ENCODE results near the gene C11orf21.

Gene C11orf21

DNA sequence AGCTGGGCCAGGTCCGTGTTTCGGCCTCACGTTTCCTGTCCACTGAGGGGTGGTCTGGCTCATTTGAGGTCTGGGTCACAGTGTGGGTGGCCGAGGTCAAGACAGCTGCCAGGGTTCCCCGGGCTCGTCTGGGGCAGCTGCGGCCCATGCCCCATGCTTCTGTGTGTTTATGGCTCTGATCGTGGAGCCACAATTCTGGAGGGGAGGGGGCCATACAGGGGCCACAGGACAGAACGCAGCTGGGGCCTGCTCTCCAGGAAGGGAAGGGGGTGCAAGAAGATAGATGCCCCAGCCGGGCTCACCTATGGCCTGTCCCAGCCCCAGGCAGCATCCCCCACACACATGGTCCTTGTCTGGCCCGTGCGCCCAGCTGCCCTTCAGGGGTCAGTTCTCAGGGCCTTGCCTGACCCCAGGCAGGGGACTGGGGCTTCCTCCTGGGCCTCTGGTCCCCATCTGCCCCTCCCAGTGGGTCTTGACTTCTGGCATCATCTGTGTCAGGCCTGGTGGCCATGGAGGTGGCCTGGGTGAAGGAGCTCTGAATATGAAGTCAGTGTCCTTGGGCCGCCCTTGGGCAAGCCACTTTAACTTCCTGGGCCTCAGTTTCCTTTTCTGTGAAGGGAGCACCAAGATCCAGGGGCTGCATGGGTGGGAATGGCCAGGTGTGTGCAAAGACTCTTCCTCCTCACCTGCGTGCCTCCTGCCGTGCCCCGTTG, 8.5 kb upstream of the C11orf21 start:
- no peak for TF ChIP-seq JUND (IDR thresholded peaks at IDR 0.05; ENCODE audit: low read depth)
- DNase-seq (ENCODE audit: low read depth in 1 of 2, low spot score in 1 of 2): no peak
- in situ Hi-C loops (cut with HindIII; ENCODE audit: low pct_unique_long_range_greater_than_20kb, low sequenced_read_pairs): no loop called here

- in situ Hi-C loops (cut with HindIII; ENCODE audit: low pct_unique_long_range_greater_than_20kb, low sequenced_read_pairs): no loop called here
- DNase-seq (ENCODE audit: low read depth in 1 of 2, low spot score in 1 of 2): no peak
- no peak for TF ChIP-seq JUND (IDR thresholded peaks at IDR 0.05; ENCODE audit: low read depth)
Observed at GRCh38 chr11:2309251-2310072, 7.7 kb upstream of the C11orf21 start.

DNA sequence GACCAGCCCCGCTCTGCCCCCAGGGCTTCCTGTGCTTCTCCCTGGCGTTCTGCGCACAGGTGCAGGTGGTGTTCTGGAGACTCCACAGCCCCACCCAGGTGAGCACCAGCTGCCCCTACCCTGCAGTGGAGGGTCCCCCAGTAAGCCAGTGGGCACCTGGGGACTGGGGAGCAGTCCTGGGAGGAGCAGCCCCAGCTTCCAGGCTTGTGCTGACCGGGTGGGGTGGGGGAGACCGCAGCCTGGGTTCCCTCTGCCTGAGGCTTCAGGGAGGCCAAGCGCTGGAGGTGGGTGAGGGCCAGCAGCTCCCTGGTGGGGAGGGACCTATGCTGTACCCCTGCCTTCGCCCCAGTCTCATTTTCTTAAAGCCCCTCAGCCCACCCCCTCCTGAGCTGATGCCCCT, 7.0 kb upstream of the C11orf21 start:
- in situ Hi-C loops (cut with HindIII; ENCODE audit: low pct_unique_long_range_greater_than_20kb, low sequenced_read_pairs): no loop called here
- no peak for DNase-seq (ENCODE audit: low read depth in 1 of 2, low spot score in 1 of 2)
- no peak for TF ChIP-seq JUND (IDR thresholded peaks at IDR 0.05; ENCODE audit: low read depth)

GRCh38 chr11:2307501-2308331, 6.0 kb upstream of the C11orf21 start:
- no peak for TF ChIP-seq JUND (IDR thresholded peaks at IDR 0.05; ENCODE audit: low read depth)
- in situ Hi-C loops (cut with HindIII; ENCODE audit: low pct_unique_long_range_greater_than_20kb, low sequenced_read_pairs): no loop called here
- no peak for DNase-seq (ENCODE audit: low read depth in 1 of 2, low spot score in 1 of 2)

DNA sequence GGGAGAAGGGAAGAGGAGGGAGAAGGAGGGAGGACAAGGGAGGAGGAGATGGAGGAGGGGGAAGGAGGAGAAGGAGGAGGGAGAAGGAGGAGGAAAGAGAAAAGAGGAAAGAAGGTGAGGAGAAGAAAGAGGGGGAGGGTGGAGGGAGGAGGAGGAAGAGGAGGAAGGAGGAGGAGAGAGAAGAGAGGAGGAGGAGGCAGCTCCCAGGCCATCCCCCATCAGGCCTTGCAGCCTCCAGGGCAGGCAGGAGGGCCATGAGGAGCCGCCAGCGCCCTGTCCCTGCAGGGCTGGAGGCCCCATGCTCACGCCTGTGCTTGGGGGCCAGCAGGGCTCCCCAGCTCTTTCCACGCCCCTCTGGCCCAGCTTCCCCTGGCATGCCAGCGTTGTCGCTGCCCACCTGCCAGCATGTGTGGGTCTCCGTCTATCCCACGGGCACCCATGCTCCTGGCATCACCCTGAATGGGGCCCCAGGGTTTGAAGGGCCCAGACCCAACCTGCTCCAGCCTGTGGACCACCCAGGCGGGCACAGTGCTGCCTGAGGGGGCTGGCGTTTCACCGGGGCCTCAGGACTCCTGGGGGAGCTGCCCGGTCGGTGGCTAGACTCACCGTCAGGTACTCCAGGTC, 5.3 kb upstream of the C11orf21 start:
- in situ Hi-C loops (cut with HindIII; ENCODE audit: low pct_unique_long_range_greater_than_20kb, low sequenced_read_pairs): no loop called here
- DNase-seq (ENCODE audit: low read depth in 1 of 2, low spot score in 1 of 2): no peak
- TF ChIP-seq JUND (IDR thresholded peaks at IDR 0.05; ENCODE audit: low read depth): no peak

DNA sequence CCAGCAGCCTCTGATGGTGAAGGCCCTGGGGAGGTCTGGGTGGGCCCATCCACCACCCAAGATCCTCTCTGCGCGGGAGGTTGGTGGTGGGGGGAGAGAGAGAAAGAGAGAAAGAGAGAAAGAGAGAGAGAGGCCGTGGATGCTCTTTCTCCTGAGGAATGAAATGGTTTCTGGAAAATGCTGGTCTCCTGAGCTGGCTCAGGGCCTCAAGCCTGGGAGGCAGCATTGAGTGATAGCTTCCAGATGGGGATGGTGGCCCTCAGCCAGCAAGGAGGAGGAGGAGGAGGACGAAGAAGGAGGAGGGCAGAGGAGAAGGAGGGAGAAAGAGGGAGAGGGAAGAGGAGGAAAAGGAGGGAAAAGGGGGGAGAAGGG, 4.7 kb upstream of the C11orf21 start:
- TF ChIP-seq JUND (IDR thresholded peaks at IDR 0.05; ENCODE audit: low read depth): no peak
- no peak for DNase-seq (ENCODE audit: low read depth in 1 of 2, low spot score in 1 of 2)
- in situ Hi-C loops (cut with HindIII; ENCODE audit: low pct_unique_long_range_greater_than_20kb, low sequenced_read_pairs): no loop called here

DNA sequence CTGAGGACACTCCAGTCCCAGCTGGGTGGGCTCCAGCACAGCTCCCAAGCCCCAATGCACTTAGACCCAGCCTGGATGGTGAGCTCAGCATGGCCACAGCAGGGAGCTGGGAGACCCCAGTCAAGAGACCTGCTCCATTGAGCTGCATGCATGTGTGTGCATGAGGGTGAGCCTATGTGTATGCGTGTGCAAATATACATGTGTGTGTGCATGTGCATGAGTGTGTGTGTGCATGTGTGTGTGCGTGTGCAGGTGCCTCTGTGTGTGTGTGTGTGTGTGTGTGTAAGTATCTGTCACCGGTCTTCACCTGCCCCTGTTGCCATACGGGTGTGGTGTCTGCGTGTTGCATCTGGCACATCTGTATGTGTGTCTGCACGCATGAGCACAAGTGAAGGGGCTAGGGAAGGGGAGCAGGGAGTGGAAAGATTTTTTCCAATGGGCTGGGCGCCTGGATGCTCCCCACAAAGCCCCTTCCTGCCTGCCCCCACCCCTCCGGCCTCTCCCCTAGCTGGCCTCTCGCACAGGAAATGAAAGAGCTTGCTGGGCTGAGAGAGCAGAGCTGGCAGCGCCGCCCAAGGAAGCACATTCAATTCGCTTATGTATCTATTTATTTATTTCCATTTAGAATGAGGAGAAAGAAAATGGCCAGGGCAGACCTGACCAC, 4.2 kb upstream of the C11orf21 start:
- TF ChIP-seq JUND (IDR thresholded peaks at IDR 0.05; ENCODE audit: low read depth): no peak
- DNase-seq (ENCODE audit: low read depth in 1 of 2, low spot score in 1 of 2): no peak
- in situ Hi-C loops (cut with HindIII; ENCODE audit: low pct_unique_long_range_greater_than_20kb, low sequenced_read_pairs): no loop called here

DNA sequence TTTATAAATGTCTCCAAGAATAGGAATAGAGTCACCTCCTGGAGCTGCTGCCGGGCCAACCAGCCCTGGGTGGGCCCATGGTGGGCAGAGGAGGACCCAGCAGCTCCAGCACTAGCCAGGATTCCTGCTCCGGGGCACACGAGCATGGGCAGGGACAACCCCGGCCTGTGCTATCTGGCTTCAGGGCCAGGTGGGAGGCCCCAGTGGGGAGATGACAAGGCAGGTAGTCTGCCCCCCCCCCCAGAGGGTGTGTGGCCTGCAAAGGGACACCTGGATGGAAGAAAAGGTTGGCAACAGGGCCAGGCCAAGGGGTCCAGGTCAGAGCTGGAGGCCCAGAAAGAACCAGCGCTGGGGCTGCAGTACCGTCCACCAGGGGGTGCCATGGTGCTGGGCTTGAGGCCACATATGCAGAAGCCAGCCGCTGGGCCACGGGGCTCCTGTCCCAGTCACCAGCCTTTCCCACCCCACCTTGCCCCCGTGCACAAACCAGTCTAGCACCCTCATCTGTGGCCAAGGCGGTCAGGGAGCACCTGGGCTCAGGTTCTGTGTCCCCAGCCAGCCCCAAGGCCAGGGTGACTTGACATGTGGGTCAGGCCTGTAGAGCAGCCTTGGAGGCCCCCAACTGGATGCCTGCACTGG, 3.5 kb upstream of the C11orf21 start:
- peak; percentile 56 to 64 for DNase-seq (ENCODE audit: low read depth in 1 of 2, low spot score in 1 of 2)
- in situ Hi-C loops (cut with HindIII; ENCODE audit: low pct_unique_long_range_greater_than_20kb, low sequenced_read_pairs): no loop called here
- TF ChIP-seq JUND (IDR thresholded peaks at IDR 0.05; ENCODE audit: low read depth): no peak

DNA sequence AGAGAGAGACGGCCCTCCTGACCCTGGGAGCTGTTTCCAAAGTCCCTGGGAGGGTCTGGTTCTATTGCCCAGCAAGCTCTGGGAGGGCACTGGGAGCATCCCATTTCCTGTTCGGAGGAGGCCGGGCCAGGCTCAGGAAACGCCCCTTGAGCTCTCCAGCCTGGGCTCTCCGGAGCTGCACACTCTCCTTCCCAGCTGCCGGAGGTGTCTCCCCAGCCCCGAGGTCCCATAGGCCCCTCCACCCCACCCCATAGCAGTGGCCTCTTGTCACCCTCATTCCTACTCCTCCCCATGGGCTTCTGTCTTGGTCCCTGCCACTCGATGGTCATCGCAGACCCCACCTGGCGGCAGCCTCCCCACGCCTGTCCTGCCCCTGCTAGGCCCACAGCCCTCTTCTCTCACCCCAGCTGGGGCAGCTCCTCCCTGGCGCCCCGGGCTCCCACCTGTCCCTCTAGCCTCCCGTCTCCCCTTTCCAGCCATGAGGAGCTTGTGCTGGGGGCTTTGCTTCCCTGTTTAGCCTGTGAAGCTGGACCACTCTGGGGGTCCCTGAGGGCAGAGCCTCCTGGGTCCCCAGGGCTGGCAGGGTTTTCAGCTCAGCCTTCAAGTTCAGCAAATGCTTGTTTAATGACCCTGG, 2.9 kb upstream of the C11orf21 start:
- DNase-seq (ENCODE audit: low read depth in 1 of 2, low spot score in 1 of 2): no peak
- no peak for TF ChIP-seq JUND (IDR thresholded peaks at IDR 0.05; ENCODE audit: low read depth)
- in situ Hi-C loops (cut with HindIII; ENCODE audit: low pct_unique_long_range_greater_than_20kb, low sequenced_read_pairs): no loop called here

DNA sequence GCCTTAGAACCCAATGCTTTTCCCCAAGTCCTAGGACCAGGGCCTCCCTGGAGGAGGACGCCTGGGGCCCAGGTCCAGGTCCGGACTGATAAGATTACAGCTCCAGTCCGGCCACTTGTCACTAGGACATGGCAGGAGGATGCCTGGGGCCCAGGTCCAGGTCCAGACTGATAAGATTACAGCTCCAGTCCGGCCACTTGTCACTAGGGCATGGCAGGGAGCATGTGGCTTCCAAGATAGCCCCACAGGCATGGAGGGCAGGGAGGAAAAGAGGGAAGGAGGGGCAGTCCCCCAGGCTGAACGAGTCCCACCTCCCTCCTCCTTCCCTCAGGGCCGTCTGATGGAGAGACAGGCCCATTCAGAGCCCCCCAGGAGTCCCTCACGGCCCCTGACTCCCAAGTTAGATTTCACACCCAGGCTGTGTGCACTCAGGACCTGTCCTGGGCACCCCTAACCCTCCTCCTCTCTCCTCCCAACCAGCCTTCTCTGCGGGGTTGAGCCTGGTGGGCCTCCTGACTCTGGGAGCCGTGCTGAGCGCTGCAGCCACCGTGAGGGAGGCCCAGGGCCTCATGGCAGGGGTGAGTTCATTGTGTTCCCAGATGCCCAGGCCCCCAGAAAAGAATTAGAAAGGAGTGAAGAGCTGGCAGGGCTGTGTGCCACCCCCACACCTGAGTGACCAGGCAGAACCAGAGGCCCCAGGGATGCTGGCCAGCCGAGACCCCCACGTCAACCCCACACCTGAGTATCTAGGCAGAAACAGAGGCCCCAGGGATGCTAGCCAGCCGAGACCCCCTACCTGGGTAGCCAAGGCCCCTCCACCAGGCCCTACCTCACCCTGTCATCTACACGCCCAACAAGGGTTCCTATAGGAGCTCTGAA, 2.1 kb upstream of the C11orf21 start:
- in situ Hi-C loops (cut with HindIII; ENCODE audit: low pct_unique_long_range_greater_than_20kb, low sequenced_read_pairs): no loop called here
- DNase-seq (ENCODE audit: low read depth in 1 of 2, low spot score in 1 of 2): no peak
- TF ChIP-seq JUND (IDR thresholded peaks at IDR 0.05; ENCODE audit: low read depth): no peak
